GM12878 (cell line): ENCODE data around the gene HTRA3. TPM values are rescaled to one million over a fixed set of nuclear protein-coding genes. Genes with fewer than 3 reads are reported as not detected.

Source experiments
- ATAC-seq: fragments of 200-7000 bp; cut with Tn5 transposase; 3 replicates; pipeline ENCODE4 v1.9.1; 2020; ENCODE audit warnings: mild to moderate bottlenecking, moderate library complexity
- BruUV-seq: library from RNA; stranded (reverse); fragments of 400-500 nt; replicated peaks from 2 replicates; lab custom pipeline; 2021; lab: Mats Ljungman, UMichigan
- CTCF ChIA-PET: fragments of 300-600 bp; sonication (Branson Sonifier 250); formaldehyde crosslinking; extraction: SDS; loops from one replicate; lab custom pipeline; 2021; ENCODE audit warnings: inconsistent platforms; lab: Yijun Ruan, JAX
- POLR2A ChIA-PET: fragments of 350-600 bp; formaldehyde crosslinking; extraction: SDS; loops from one replicate; lab custom pipeline; 2021; ENCODE audit warnings: inconsistent platforms; lab: Charles Lee
- RAD21 ChIA-PET: fragments of 300-600 bp; sonication (Branson Sonifier 250); formaldehyde crosslinking; loops from one replicate; lab custom pipeline; 2023; ENCODE audit warnings: antibody characterized with exemption; ENCODE audit not compliant: unreplicated experiment; lab: Charles Lee
- SMC1A ChIA-PET: fragments of 300-600 bp; sonication (Branson Sonifier 250); formaldehyde crosslinking; loops from one replicate; lab custom pipeline; 2023; ENCODE audit not compliant: unreplicated experiment, uncharacterized antibody; lab: Charles Lee
- DNase-seq: peaks from one replicate; pipeline ENCODE4 v3.0.0-alpha.2; 2011; ENCODE audit warnings: low read depth, low spot score
- FAIRE-seq: peaks from 3 replicates; lab custom pipeline; 2011; peaks lifted over from hg19 to GRCh38; lab: Jason Lieb, UNC
- H2AFZ ChIP-seq: 2 replicates; pipeline ENCODE4 v1.6.0; 2011; ENCODE audit warnings: low read depth, low read length, control low read depth; ENCODE audit not compliant: control insufficient read depth
- H3K27ac ChIP-seq: 2 replicates; pipeline ENCODE4 v1.5.1; 2011; ENCODE audit warnings: control low read depth; ENCODE audit not compliant: control insufficient read depth, insufficient read depth
- H3K27me3 ChIP-seq, 2 experiments: replicated peaks in 1 of 2; 2 replicates each; pipeline versions ENCODE4 v1.6.0 to v1.6.1; 2011; ENCODE audit warnings: low read length in 1 of 2; ENCODE audit not compliant: control insufficient read depth in 2 of 2, insufficient read depth in 2 of 2
- H3K36me3 ChIP-seq, 2 experiments: 2 replicates each; pipeline ENCODE4 v1.5.1; 2011; ENCODE audit warnings: low read length in 1 of 2; ENCODE audit not compliant: control insufficient read depth in 2 of 2, insufficient read depth in 2 of 2
- H3K4me1 ChIP-seq: 2 replicates; pipeline ENCODE4 v1.6.1; 2011; ENCODE audit warnings: mild to moderate bottlenecking, low read length, moderate library complexity, mixed read lengths; ENCODE audit not compliant: control insufficient read depth, insufficient read depth
- H3K4me2 ChIP-seq: 2 replicates; pipeline ENCODE4 v1.6.0; 2011; ENCODE audit warnings: control low read depth; ENCODE audit not compliant: control insufficient read depth, insufficient read depth
- H3K4me3 ChIP-seq: fragments of 200-600 bp; sonication (generic); 2 replicates; pipeline ENCODE4 v1.5.1; 2016
- H3K79me2 ChIP-seq: 2 replicates; pipeline ENCODE4 v1.6.0; 2011; ENCODE audit warnings: low read length; ENCODE audit not compliant: control insufficient read depth, insufficient read depth
- H3K9ac ChIP-seq: 2 replicates; pipeline ENCODE4 v1.8.0; 2011; ENCODE audit warnings: low read length, control low read depth, mixed read lengths; ENCODE audit not compliant: control insufficient read depth, insufficient read depth
- H3K9me3 ChIP-seq: replicated peaks from 3 replicates; pipeline ENCODE4 v1.5.1; 2011; ENCODE audit warnings: mild to moderate bottlenecking, low read length; ENCODE audit not compliant: control insufficient read depth, insufficient read depth
- H4K20me1 ChIP-seq: 2 replicates; pipeline ENCODE4 v1.6.0; 2011; ENCODE audit not compliant: control insufficient read depth, insufficient read depth
- ATF7 ChIP-seq: fragments of 450-650 bp; IDR thresholded peaks from 2 replicates; pipeline ENCODE4 v1.6.1; 2016; ENCODE audit warnings: low read depth, mild to moderate bottlenecking
- CHD2 ChIP-seq: IDR thresholded peaks from 2 replicates; pipeline ENCODE4 v1.6.1; 2011; ENCODE audit warnings: low read depth, low read length, improper control_type of control experiment, borderline replicate concordance
- E4F1 ChIP-seq: fragments of 450-650 bp; IDR thresholded peaks from 2 replicates; pipeline ENCODE4 v1.6.1; 2018; ENCODE audit warnings: borderline replicate concordance, mild to moderate bottlenecking; ENCODE audit not compliant: partially characterized antibody
- EZH2 ChIP-seq: IDR thresholded peaks from 2 replicates; pipeline ENCODE4 v1.6.1; 2012; ENCODE audit warnings: low read depth, mild to moderate bottlenecking, control low read depth, inconsistent platforms, low read length, borderline replicate concordance; ENCODE audit not compliant: control insufficient read depth
- FOXK2 ChIP-seq: fragments of 450-650 bp; IDR thresholded peaks from 2 replicates; pipeline ENCODE4 v1.6.1; 2017; ENCODE audit warnings: mild to moderate bottlenecking, moderate library complexity
- HDAC2 ChIP-seq: fragments of 200-600 bp; sonication (generic); IDR thresholded peaks from 2 replicates; pipeline ENCODE4 v1.6.1; 2017
- IKZF2 ChIP-seq, 2 experiments: fragments of 450-650 bp; IDR thresholded peaks; 2 replicates each; pipeline ENCODE4 v1.6.1; 2017; ENCODE audit warnings: mild to moderate bottlenecking in 2 of 2, moderate library complexity in 2 of 2
- JUNB ChIP-seq: IDR thresholded peaks from 2 replicates; pipeline ENCODE4 v1.6.1; 2016; ENCODE audit warnings: antibody characterized with exemption, mild to moderate bottlenecking
- MTA3 ChIP-seq: IDR thresholded peaks from 2 replicates; pipeline ENCODE4 v1.6.1; 2012; ENCODE audit warnings: low read length, inconsistent platforms, borderline replicate concordance
- NR2C2 ChIP-seq: IDR thresholded peaks from 2 replicates; pipeline ENCODE4 v1.6.1; 2011; ENCODE audit warnings: borderline replicate concordance, low read depth; ENCODE audit not compliant: control insufficient read depth, insufficient read length
- PAX5 ChIP-seq: IDR thresholded peaks from 2 replicates; pipeline ENCODE4 v1.6.1; 2011; ENCODE audit warnings: low read depth, low read length, borderline replicate concordance
- PML ChIP-seq: IDR thresholded peaks from 2 replicates; pipeline ENCODE4 v1.6.1; 2012; ENCODE audit warnings: low read length, inconsistent platforms
- POLR2AphosphoS5 ChIP-seq: IDR thresholded peaks from 2 replicates; pipeline ENCODE4 v1.6.1; 2011; ENCODE audit warnings: mild to moderate bottlenecking, low read length, inconsistent platforms
- RCOR1 ChIP-seq: conservative IDR thresholded peaks from 2 replicates; pipeline ENCODE4 v1.6.1; 2012; ENCODE audit warnings: low read depth, low read length, improper control_type of control experiment
- SPI1 ChIP-seq: IDR thresholded peaks from 2 replicates; pipeline ENCODE4 v1.6.1; 2011; ENCODE audit warnings: low read depth, mild to moderate bottlenecking, low read length, moderate library complexity, borderline replicate concordance; ENCODE audit not compliant: insufficient read depth
- USF2 ChIP-seq: IDR thresholded peaks from 2 replicates; pipeline ENCODE4 v1.6.1; 2011; ENCODE audit warnings: low read depth, low read length, improper control_type of control experiment, borderline replicate concordance
- ZBTB11 ChIP-seq: fragments of 450-650 bp; formaldehyde crosslinking; IDR thresholded peaks from 2 replicates; pipeline ENCODE4 v1.5.0; 2022; ENCODE audit warnings: mild to moderate bottlenecking, missing genetic modification characterization
- ZNF24 ChIP-seq: fragments of 450-650 bp; IDR thresholded peaks from 2 replicates; pipeline ENCODE4 v1.6.1; 2017; ENCODE audit warnings: antibody characterized with exemption, mild to moderate bottlenecking
- WGBS: methylation state at CpG from one replicate; pipeline ENCODE4 v1.1.6; 2016; ENCODE audit warnings: low lambda C conversion rate; ENCODE audit not compliant: insufficient replicate concordance, insufficient coverage; ENCODE audit errors: missing lambda C conversion rate; 5-methylcytosine and 5-hydroxymethylcytosine counted together
- in situ Hi-C: fragments of 300-500 bp; cut with MboI; formaldehyde crosslinking; loops from 9 replicates; pipeline ENCODE4 v1.14.3; 2018; ENCODE audit warnings: mixed read lengths
- intact Hi-C: fragments of 100-400 bp; cut with micrococcal nuclease; formaldehyde crosslinking; loops from one replicate; pipeline ENCODE4 v1.14.2; 2022; ENCODE audit not compliant: unreplicated experiment
- polyA plus RNA-seq, 11 experiments: library from polyadenylated mRNA; depleted of rRNA in 4 of 11; unstranded in 6 of 11; stranded (reverse) in 5 of 11; fragments of >200 nt; fragmentation: Nextera tagmentation in 4 of 11; fragmentation: Illumina TruSeq in 1 of 11; extraction: Ambion mirVana in 4 of 11; extraction: Trizol in 1 of 11; gene quantifications; 1 replicate in 1 of 11; 2 replicates in 10 of 11; pipeline versions ENCODE4 v1.2.1 to v1.2.3, GENCODE V29; 2011 to 2016; ENCODE audit warnings: inconsistent platforms in 2 of 11, missing spikeins in 2 of 11, low read depth in 1 of 11
- total RNA-seq, 4 experiments: library from RNA; depleted of rRNA in 3 of 4; stranded (reverse); fragments of >200 nt in 3 of 4; fragmentation: Illumina TruSeq in 1 of 4; extraction: Trizol in 1 of 4; gene quantifications; 2 replicates each; pipeline versions ENCODE4 v1.2.1 to v1.2.3, GENCODE V29; 2013 to 2021

HTRA3 gene
- total and polyA plus RNA-seq, 10 of the 15 experiments (the other 5 are each of a cell fraction or from before 2014, with no cell fraction given), result 0.04 to 1.2 (median 0.08) TPM; not detected in 7

- no peak for ATAC-seq
- H3K27ac ChIP-seq, result no peak overlapping the region
- intact Hi-C loops (no loop called here), in situ Hi-C loops (no loop called here)
- SMC1A ChIA-PET, result no interaction called here
- FAIRE-seq, result no peak
- H3K79me2 ChIP-seq, result no peaks in the 10 kb centered on the region
- RAD21 ChIA-PET, result no interaction called here
- WGBS, result 36% methylated on average over 22 of the region's 22 CpGs
- DNase-seq, result no peak
- H3K4me3 ChIP-seq, result no peak overlapping the region
- POLR2A ChIA-PET, result no interaction called here
- no peak overlapping the region for H3K9ac ChIP-seq
- peaks cover 0 to 4% of the 10 kb centered on the region in 2 experiments; a peak in 2 of 4 replicates for H3K27me3 ChIP-seq
- CTCF ChIA-PET, result no interaction called here
- no TSS peak for BruUV-seq
- H3K36me3 ChIP-seq, result no peaks in the 10 kb centered on the region
- H2AFZ ChIP-seq, result no peak overlapping the region
- H3K4me1 ChIP-seq, result no peaks in the 10 kb centered on the region
- H3K9me3 ChIP-seq, result no peaks in the 10 kb centered on the region
- no peaks in the 10 kb centered on the region for H4K20me1 ChIP-seq
- TF ChIP-seq MTA3 (no peak), PAX5 (no peak), EZH2 (no peak), E4F1 (no peak), POLR2AphosphoS5 (no peak), CHD2 (no peak), PML (no peak), HDAC2 (no peak), ATF7 (no peak), FOXK2 (no peak), SPI1 (no peak), NR2C2 (no peak), ZNF24 (no peak), ZBTB11 (CRISPR knock-in tag) (no peak), JUNB (no peak), RCOR1 (no peak), USF2 (no peak), IKZF2 (IDR thresholded peaks at IDR 0.05) (no peak)
- H3K4me2 ChIP-seq, result no peak overlapping the region
Observed at GRCh38 chr4:8279321-8280157, 10.0 kb downstream of the HTRA3 start.
